SU-DHL-6 (cell line): ENCODE results near the gene CTRL.

Source experiments
- H2AFZ ChIP-seq: fragments of 200-600 bp; sonication (generic); 2 replicates; pipeline ENCODE4 v1.6.1; 2014; ENCODE audit warnings: low read depth, mild to moderate bottlenecking, moderate library complexity, mixed read lengths, antibody characterized with exemption, low read length; ENCODE audit not compliant: severe bottlenecking
- H3F3A ChIP-seq: fragments of 200-600 bp; shearing (Covaris generic); 2 replicates; pipeline ENCODE4 v1.6.0; 2016; ENCODE audit warnings: antibody characterized with exemption, mild to moderate bottlenecking; ENCODE audit not compliant: insufficient read depth
- H3K27ac ChIP-seq: fragments of 200-600 bp; sonication (generic); 2 replicates; pipeline ENCODE4 v1.5.1; 2016; ENCODE audit warnings: low read depth, mild to moderate bottlenecking, low read length, moderate library complexity, mixed read lengths
- H3K27me3 ChIP-seq: fragments of 200-600 bp; sonication (generic), shearing (Covaris generic); 2 replicates; pipeline ENCODE4 v1.6.0; 2014; ENCODE audit warnings: mild to moderate bottlenecking, low read length
- H3K36me3 ChIP-seq: fragments of 200-600 bp; sonication (generic); 2 replicates; pipeline ENCODE4 v1.6.1; 2014; ENCODE audit warnings: mild to moderate bottlenecking, low read length, mixed read lengths
- H3K4me2 ChIP-seq: fragments of 300-600, 200-600 bp; shearing (Covaris generic), sonication (generic); 2 replicates; pipeline ENCODE4 v1.6.0; 2014; ENCODE audit warnings: low read length, low read depth, mild to moderate bottlenecking; ENCODE audit not compliant: poor library complexity, severe bottlenecking
- H3K4me3 ChIP-seq: fragments of 200-600 bp; sonication (generic); 2 replicates; pipeline ENCODE4 v1.5.1; 2014; ENCODE audit warnings: antibody characterized with exemption, low read length, mild to moderate bottlenecking, mixed read lengths; ENCODE audit not compliant: insufficient read depth, poor library complexity, severe bottlenecking
- H3K79me2 ChIP-seq: fragments of 200-600 bp; sonication (generic); 2 replicates; pipeline ENCODE4 v1.6.1; 2014; ENCODE audit warnings: mild to moderate bottlenecking, low read length, moderate library complexity; ENCODE audit not compliant: insufficient read depth
- H3K9ac ChIP-seq: fragments of 200-600 bp; sonication (generic); 2 replicates; pipeline ENCODE4 v1.7.0; 2014; ENCODE audit warnings: mild to moderate bottlenecking, low read length
- H3K9me2 ChIP-seq: fragments of 200-600 bp; sonication (generic); replicated peaks from 2 replicates; pipeline ENCODE4 v1.6.1; 2014; ENCODE audit warnings: low read length; ENCODE audit not compliant: insufficient read depth
- H3K9me3 ChIP-seq: fragments of 200-600 bp; sonication (generic); 2 replicates; pipeline ENCODE4 v1.6.1; 2014; ENCODE audit warnings: low read length, mixed read lengths; ENCODE audit not compliant: insufficient read depth
- H4K20me1 ChIP-seq: fragments of 200-600 bp; sonication (generic); 2 replicates; pipeline ENCODE4 v1.6.1; 2014; ENCODE audit warnings: low read depth, mild to moderate bottlenecking, antibody characterized with exemption, low read length, moderate library complexity, mixed read lengths
- CTCF ChIP-seq: fragments of 200-600 bp; sonication (generic); IDR thresholded peaks from one replicate; pipeline ENCODE4 v1.5.1; 2017; ENCODE audit warnings: antibody characterized with exemption, mild to moderate bottlenecking, low read length, moderate library complexity; ENCODE audit not compliant: insufficient read depth, poor library complexity, severe bottlenecking
- EZH2phosphoT487 ChIP-seq: fragments of 200-600 bp; sonication (generic), shearing (Covaris generic); conservative IDR thresholded peaks from 2 replicates; pipeline ENCODE4 v1.6.1; 2018; ENCODE audit warnings: mild to moderate bottlenecking, antibody characterized with exemption, low read length, moderate library complexity, mixed read lengths

The CTRL gene

GRCh38 chr16:67885976-67886375 lies 45.7 kb downstream of the CTRL start:
- Histone ChIP-seq H2AFZ (no peak overlapping the region), H3K4me2 (no peak overlapping the region), H3K27me3 (no peaks in the 10 kb centered on the region), H3K36me3 (no peaks in the 10 kb centered on the region), H3K9ac (no peak overlapping the region), H3K9me3 (no peaks in the 10 kb centered on the region), H3K4me3 (no peak overlapping the region), H4K20me1 (no peaks in the 10 kb centered on the region), H3K27ac (no peak overlapping the region), H3K79me2 (no peaks in the 10 kb centered on the region), H3F3A (no peaks in the 10 kb centered on the region; the same call in 1 of the 2 replicates), H3K9me2 (no peaks in the 10 kb centered on the region)
- no peak for TF ChIP-seq CTCF
- TF ChIP-seq EZH2phosphoT487 = no peak

GRCh38 chr16:67885545-67885944 lies 46.1 kb downstream of the CTRL start:
- H3K4me3 ChIP-seq = no peak overlapping the region
- no peaks in the 10 kb centered on the region for H3K79me2 ChIP-seq
- H3K36me3 ChIP-seq = no peaks in the 10 kb centered on the region
- H3K4me2 ChIP-seq = no peak overlapping the region
- H3K9me3 ChIP-seq = no peaks in the 10 kb centered on the region
- no peak overlapping the region for H3K27ac ChIP-seq
- H4K20me1 ChIP-seq = no peaks in the 10 kb centered on the region
- no peaks in the 10 kb centered on the region; the same call in 1 of the 2 replicates for H3F3A ChIP-seq
- H3K27me3 ChIP-seq = no peaks in the 10 kb centered on the region
- H3K9me2 ChIP-seq = no peaks in the 10 kb centered on the region
- no peak for TF ChIP-seq CTCF
- no peak for TF ChIP-seq EZH2phosphoT487
- H2AFZ ChIP-seq = no peak overlapping the region
- no peak overlapping the region for H3K9ac ChIP-seq

GRCh38 chr16:67884684-67885083 lies 47.0 kb downstream of the CTRL start, which contains the start of gene NRN1L:
Gene NRN1L, plus strand, starts transcription at chr16:67884885. Its CDS starts 19 bp downstream, at chr16:67884904.
- Histone ChIP-seq H3K9me2 (no peaks in the 10 kb centered on the region), H3K27me3 (no peaks in the 10 kb centered on the region), H3K9me3 (no peaks in the 10 kb centered on the region), H3K4me3 (no peak within 1 kb of the TSS), H3K79me2 (no peaks in the 10 kb centered on the region), H2AFZ (no peak within 1 kb of the TSS), H3K9ac (no peak within 1 kb of the TSS), H3K36me3 (no peaks in the 10 kb centered on the region), H4K20me1 (no peaks in the 10 kb centered on the region), H3K27ac (no peak within 1 kb of the TSS), H3K4me2 (no peak within 1 kb of the TSS), H3F3A (no peaks in the 10 kb centered on the region; the same call in 1 of the 2 replicates)
- TF ChIP-seq EZH2phosphoT487 = no peak
- no peak for TF ChIP-seq CTCF
